HEK293T (cell line): Measurements from ENCODE around the gene CYP24A1.

Source experiments
- BHLHE40 ChIP-seq: fragments of 450-650 bp; IDR thresholded peaks from 2 replicates; pipeline ENCODE4 v1.6.1; 2016; ENCODE audit warnings: mild to moderate bottlenecking, moderate library complexity, borderline replicate concordance
- ELF4 ChIP-seq: fragments of 450-650 bp; IDR thresholded peaks from 2 replicates; pipeline ENCODE4 v1.6.1; 2017; ENCODE audit warnings: antibody characterized with exemption
- TARDBP ChIP-seq: fragments of 450-650 bp; IDR thresholded peaks from 2 replicates; pipeline ENCODE4 v1.6.1; 2016
- ZNF384 ChIP-seq: fragments of 450-650 bp; IDR thresholded peaks from 2 replicates; pipeline ENCODE4 v1.6.1; 2016

GRCh38 chr20:54132612-54133433 lies 41.0 kb downstream of the CYP24A1 start:
- TF ChIP-seq BHLHE40 (no peak), TARDBP (no peak), ZNF384 (no peak), ELF4 (no peak)
